ENCODE data around the gene ZCCHC9.

GRCh38 chr5:81256766-81257165 is 44.6 kb upstream of the ZCCHC9 start:
- TF ChIP-seq CTCF (IDR thresholded peaks at IDR 0.05) (no peak), EP300 (IDR thresholded peaks at IDR 0.05) (no peak)

Measured in ovary (tissue), 3 donors.